ENCODE data around the gene POLD2.

GRCh38 chr7:44102846-44103565 lies 20.3 kb downstream of the POLD2 start:
- TF ChIP-seq ZNF274 (IDR thresholded peaks at IDR 0.05; ENCODE audit: low read depth, low read length) (no peak), YY1 (IDR thresholded peaks at IDR 0.05; ENCODE audit: insufficient read depth, insufficient read length) (no peak)

Data from NT2/D1 (cell line).